Activated naive CD4-positive, alpha-beta T cell treated with anti-CD3 and anti-CD28 coated beads, Interleukin-2, amount 50 U/mL, for 24 hours (primary cell): ENCODE results near the gene POP4.

Experiments used
- H3K27ac Mint-ChIP-seq: one replicate; pipeline ENCODE4 v1.8.0; 2021; ENCODE audit warnings: mild to moderate bottlenecking, mixed read lengths
- H3K27me3 Mint-ChIP-seq: one replicate; pipeline ENCODE4 v1.8.0; 2021; ENCODE audit warnings: mixed read lengths
- H3K36me3 Mint-ChIP-seq: one replicate; pipeline ENCODE4 v1.8.0; 2021; ENCODE audit warnings: mixed read lengths
- H3K4me1 Mint-ChIP-seq: one replicate; pipeline ENCODE4 v1.8.0; 2021; ENCODE audit warnings: mixed read lengths
- H3K4me3 Mint-ChIP-seq: one replicate; pipeline ENCODE4 v1.8.0; 2021; ENCODE audit warnings: mild to moderate bottlenecking, mixed read lengths
- H3K9me3 Mint-ChIP-seq: one replicate; pipeline ENCODE4 v1.8.0; 2021; ENCODE audit warnings: mixed read lengths

Gene POP4

GRCh38 chr19:29569038-29569911 lies 36.8 kb upstream of the POP4 start:
- H3K27ac Mint-ChIP-seq: no peak overlapping the region
- H3K27me3 Mint-ChIP-seq: peaks cover 29% of the 10 kb centered on the region
- no peak overlapping the region for H3K4me3 Mint-ChIP-seq
- H3K4me1 Mint-ChIP-seq: peaks cover 11% of the 10 kb centered on the region
- no peaks in the 10 kb centered on the region for H3K36me3 Mint-ChIP-seq
- H3K9me3 Mint-ChIP-seq: no peaks in the 10 kb centered on the region

- Mint-ChIP-seq H3K27me3 (peaks cover 28% of the 10 kb centered on the region), H3K4me3 (no peak overlapping the region), H3K9me3 (no peaks in the 10 kb centered on the region), H3K36me3 (no peaks in the 10 kb centered on the region), H3K27ac (no peak overlapping the region), H3K4me1 (peaks cover 10% of the 10 kb centered on the region)
Observed at GRCh38 chr19:29571181-29571580, 34.9 kb upstream of the POP4 start.

- H3K9me3 Mint-ChIP-seq: no peaks in the 10 kb centered on the region
- no peaks in the 10 kb centered on the region for H3K36me3 Mint-ChIP-seq
- H3K27me3 Mint-ChIP-seq: peaks cover 24% of the 10 kb centered on the region
- H3K27ac Mint-ChIP-seq: no peak overlapping the region
- peaks cover 22% of the 10 kb centered on the region for H3K4me1 Mint-ChIP-seq
- no peak overlapping the region for H3K4me3 Mint-ChIP-seq
Observed at GRCh38 chr19:29573486-29573885, 32.6 kb upstream of the POP4 start.

GRCh38 chr19:29574510-29574909 lies 31.6 kb upstream of the POP4 start:
- Mint-ChIP-seq H3K27ac (no peak overlapping the region), H3K9me3 (no peaks in the 10 kb centered on the region), H3K4me3 (no peak overlapping the region), H3K4me1 (peaks cover 22% of the 10 kb centered on the region), H3K27me3 (peaks cover 27% of the 10 kb centered on the region), H3K36me3 (no peaks in the 10 kb centered on the region)

- Mint-ChIP-seq H3K27ac (no peak overlapping the region), H3K27me3 (peaks cover 28% of the 10 kb centered on the region), H3K4me1 (peaks cover 22% of the 10 kb centered on the region), H3K9me3 (peaks cover 3% of the 10 kb centered on the region), H3K4me3 (peak overlapping the region; percentile 12), H3K36me3 (no peaks in the 10 kb centered on the region)
Observed at GRCh38 chr19:29576046-29576606, 30.0 kb upstream of the POP4 start.

GRCh38 chr19:29576761-29577648 lies 29.1 kb upstream of the POP4 start:
- Mint-ChIP-seq H3K4me3 (no peak overlapping the region), H3K27ac (no peak overlapping the region), H3K36me3 (no peaks in the 10 kb centered on the region), H3K27me3 (peaks cover 30% of the 10 kb centered on the region), H3K9me3 (peaks cover 8% of the 10 kb centered on the region), H3K4me1 (peaks cover 22% of the 10 kb centered on the region)

GRCh38 chr19:29577649-29577963 lies 28.5 kb upstream of the POP4 start:
- Mint-ChIP-seq H3K27me3 (peaks cover 28% of the 10 kb centered on the region), H3K4me1 (peaks cover 22% of the 10 kb centered on the region), H3K27ac (no peak overlapping the region), H3K9me3 (peaks cover 8% of the 10 kb centered on the region), H3K4me3 (no peak overlapping the region), H3K36me3 (no peaks in the 10 kb centered on the region)

- Mint-ChIP-seq H3K4me1 (peaks cover 22% of the 10 kb centered on the region), H3K4me3 (no peak overlapping the region), H3K36me3 (no peaks in the 10 kb centered on the region), H3K27ac (no peak overlapping the region), H3K9me3 (peaks cover 8% of the 10 kb centered on the region), H3K27me3 (peaks cover 25% of the 10 kb centered on the region)
Observed at GRCh38 chr19:29578349-29578748, 27.7 kb upstream of the POP4 start.

GRCh38 chr19:29579308-29579910 lies 26.7 kb upstream of the POP4 start:
- H3K4me3 Mint-ChIP-seq: no peak overlapping the region
- peaks cover 8% of the 10 kb centered on the region for H3K9me3 Mint-ChIP-seq
- no peaks in the 10 kb centered on the region for H3K36me3 Mint-ChIP-seq
- no peak overlapping the region for H3K27ac Mint-ChIP-seq
- peaks cover 26% of the 10 kb centered on the region for H3K27me3 Mint-ChIP-seq
- peaks cover 22% of the 10 kb centered on the region for H3K4me1 Mint-ChIP-seq

GRCh38 chr19:29581398-29581797 lies 24.7 kb upstream of the POP4 start:
- Mint-ChIP-seq H3K36me3 (no peaks in the 10 kb centered on the region), H3K9me3 (peaks cover 8% of the 10 kb centered on the region), H3K27ac (no peak overlapping the region), H3K4me1 (peaks cover 10% of the 10 kb centered on the region), H3K4me3 (no peak overlapping the region), H3K27me3 (peaks cover 19% of the 10 kb centered on the region)

GRCh38 chr19:29583196-29583999 lies 22.7 kb upstream of the POP4 start:
- Mint-ChIP-seq H3K27ac (no peak overlapping the region), H3K36me3 (no peaks in the 10 kb centered on the region), H3K4me1 (peaks cover 14% of the 10 kb centered on the region), H3K9me3 (peaks cover 9% of the 10 kb centered on the region), H3K27me3 (peaks cover 18% of the 10 kb centered on the region), H3K4me3 (no peak overlapping the region)

- Mint-ChIP-seq H3K27ac (no peak overlapping the region), H3K4me3 (no peak overlapping the region), H3K4me1 (peaks cover 14% of the 10 kb centered on the region), H3K9me3 (peaks cover 15% of the 10 kb centered on the region), H3K36me3 (peaks cover 2% of the 10 kb centered on the region), H3K27me3 (peaks cover 12% of the 10 kb centered on the region)
Observed at GRCh38 chr19:29586401-29586800, 19.7 kb upstream of the POP4 start.

GRCh38 chr19:29587059-29587458 lies 19.0 kb upstream of the POP4 start:
- H3K27ac Mint-ChIP-seq: no peak overlapping the region
- no peak overlapping the region for H3K4me3 Mint-ChIP-seq
- peaks cover 14% of the 10 kb centered on the region for H3K4me1 Mint-ChIP-seq
- peaks cover 2% of the 10 kb centered on the region for H3K36me3 Mint-ChIP-seq
- H3K9me3 Mint-ChIP-seq: peaks cover 13% of the 10 kb centered on the region
- H3K27me3 Mint-ChIP-seq: peaks cover 15% of the 10 kb centered on the region

- peaks cover 15% of the 10 kb centered on the region for H3K27me3 Mint-ChIP-seq
- peaks cover 13% of the 10 kb centered on the region for H3K9me3 Mint-ChIP-seq
- H3K27ac Mint-ChIP-seq: no peak overlapping the region
- peaks cover 2% of the 10 kb centered on the region for H3K36me3 Mint-ChIP-seq
- H3K4me1 Mint-ChIP-seq: peaks cover 14% of the 10 kb centered on the region
- H3K4me3 Mint-ChIP-seq: no peak overlapping the region
Observed at GRCh38 chr19:29587518-29587986, 18.5 kb upstream of the POP4 start.

GRCh38 chr19:29588095-29588494 lies 18.0 kb upstream of the POP4 start:
- Mint-ChIP-seq H3K36me3 (peaks cover 2% of the 10 kb centered on the region), H3K27ac (no peak overlapping the region), H3K4me1 (peaks cover 14% of the 10 kb centered on the region), H3K27me3 (peaks cover 15% of the 10 kb centered on the region), H3K9me3 (peaks cover 13% of the 10 kb centered on the region), H3K4me3 (no peak overlapping the region)
